Neuronal stem cell (in vitro differentiated cells): ENCODE measurements around the gene SMCO2.

Experiments
- DNase-seq: peaks from one replicate; pipeline ENCODE4 v3.0.0-alpha.2; 2013; ENCODE audit warnings: low spot score
- H2AFZ ChIP-seq: one replicate; pipeline ENCODE4 v1.6.1; 2013; ENCODE audit warnings: mild to moderate bottlenecking, low read length, inconsistent platforms
- H2AK5ac ChIP-seq: 2 replicates; pipeline ENCODE4 v1.6.1; 2013; ENCODE audit warnings: low read depth, mild to moderate bottlenecking, inconsistent platforms, low read length, moderate library complexity, mixed read lengths
- H2BK120ac ChIP-seq: 2 replicates; pipeline ENCODE4 v1.6.1; 2013; ENCODE audit warnings: low read depth, mild to moderate bottlenecking, inconsistent platforms, low read length, moderate library complexity, mixed read lengths
- H2BK12ac ChIP-seq: one replicate; pipeline ENCODE4 v1.6.1; 2013; ENCODE audit warnings: low read length, inconsistent platforms
- H2BK15ac ChIP-seq: 2 replicates; pipeline ENCODE4 v1.6.1; 2013; ENCODE audit warnings: mild to moderate bottlenecking, low read length, inconsistent platforms, mixed read lengths
- H2BK5ac ChIP-seq: one replicate; pipeline ENCODE4 v1.6.1; 2013; ENCODE audit warnings: inconsistent platforms, mild to moderate bottlenecking, low read length, moderate library complexity
- H3K14ac ChIP-seq: one replicate; pipeline ENCODE4 v1.6.1; 2013; ENCODE audit warnings: low read length, inconsistent platforms
- H3K18ac ChIP-seq: 2 replicates; pipeline ENCODE4 v1.6.1; 2013; ENCODE audit warnings: low read length, inconsistent platforms
- H3K23ac ChIP-seq: 2 replicates; pipeline ENCODE4 v1.6.1; 2013; ENCODE audit warnings: low read depth, mild to moderate bottlenecking, mixed read lengths, low read length, inconsistent platforms; ENCODE audit not compliant: poor library complexity
- H3K27ac ChIP-seq: replicated peaks from 3 replicates; pipeline ENCODE4 v1.5.1; 2013; ENCODE audit warnings: low read length, inconsistent platforms
- H3K27me3 ChIP-seq, 3 experiments: 2 replicates each; pipeline ENCODE4 v1.6.1; 2013; ENCODE audit warnings: low read length in 3 of 3, mild to moderate bottlenecking in 2 of 3, inconsistent platforms in 1 of 3, low read depth in 1 of 3, mixed read lengths in 1 of 3, moderate library complexity in 1 of 3; ENCODE audit not compliant: control insufficient read depth in 3 of 3, insufficient read depth in 3 of 3
- H3K36me3 ChIP-seq, 2 donors: replicated peaks in 1 of 2; 2 replicates each; pipeline ENCODE4 v1.6.1; 2013; ENCODE audit warnings: low read length in 2 of 2; ENCODE audit not compliant: control insufficient read depth in 2 of 2, insufficient read depth in 2 of 2
- H3K4ac ChIP-seq: 2 replicates; pipeline ENCODE4 v1.6.1; 2013; ENCODE audit warnings: inconsistent platforms, mild to moderate bottlenecking, low read length, moderate library complexity
- H3K4me1 ChIP-seq, 2 donors: 1 replicate in 1 of 2; 2 replicates in 1 of 2; pipeline ENCODE4 v1.6.1; 2013; ENCODE audit warnings: low read length in 2 of 2, low read depth in 1 of 2; ENCODE audit not compliant: control insufficient read depth in 2 of 2, insufficient read depth in 1 of 2
- H3K4me2 ChIP-seq: one replicate; pipeline ENCODE4 v1.6.1; 2013; ENCODE audit warnings: mild to moderate bottlenecking, low read length, inconsistent platforms; ENCODE audit not compliant: insufficient read depth, poor library complexity, severe bottlenecking
- H3K4me3 ChIP-seq, 2 donors: 2 replicates each; pipeline ENCODE4 v1.5.1; 2013; ENCODE audit warnings: low read length in 2 of 2, mild to moderate bottlenecking in 2 of 2, inconsistent platforms in 1 of 2, moderate library complexity in 1 of 2
- H3K79me1 ChIP-seq: one replicate; pipeline ENCODE4 v1.6.1; 2013; ENCODE audit warnings: low read depth, mild to moderate bottlenecking, inconsistent platforms, low read length, moderate library complexity
- H3K9ac ChIP-seq: one replicate; pipeline ENCODE4 v1.6.1; 2013; ENCODE audit warnings: mild to moderate bottlenecking, low read depth, low read length, inconsistent platforms; ENCODE audit not compliant: poor library complexity
- H3K9me3 ChIP-seq, 2 donors: replicated peaks in 1 of 2; 2 replicates each; pipeline versions ENCODE3 to v1.6.1; 2013; ENCODE audit warnings: low read length in 2 of 2, mild to moderate bottlenecking in 2 of 2, inconsistent platforms in 1 of 2, low read depth in 1 of 2, mixed read lengths in 1 of 2, moderate library complexity in 1 of 2; ENCODE audit not compliant: control insufficient read depth in 2 of 2, insufficient read depth in 1 of 2
- H4K8ac ChIP-seq: one replicate; pipeline ENCODE4 v1.6.1; 2013; ENCODE audit warnings: low read depth, mild to moderate bottlenecking, inconsistent platforms, low read length, moderate library complexity
- H4K91ac ChIP-seq: one replicate; pipeline ENCODE4 v1.6.1; 2013; ENCODE audit warnings: low read length, low read depth, mild to moderate bottlenecking, inconsistent platforms; ENCODE audit not compliant: poor library complexity
- WGBS, 2 donors: extraction: QIAGEN DNeasy Blood & Tissue Kit; methylation state at CpG; one replicate each; pipeline ENCODE4 v1.1.7; 2013; ENCODE audit warnings: missing lambda C conversion rate in 2 of 2, mixed read lengths in 1 of 2; ENCODE audit not compliant: insufficient read length in 2 of 2, insufficient replicate concordance in 1 of 2; ENCODE audit errors: extremely low coverage in 2 of 2; 5-methylcytosine and 5-hydroxymethylcytosine counted together

The SMCO2 gene

DNA sequence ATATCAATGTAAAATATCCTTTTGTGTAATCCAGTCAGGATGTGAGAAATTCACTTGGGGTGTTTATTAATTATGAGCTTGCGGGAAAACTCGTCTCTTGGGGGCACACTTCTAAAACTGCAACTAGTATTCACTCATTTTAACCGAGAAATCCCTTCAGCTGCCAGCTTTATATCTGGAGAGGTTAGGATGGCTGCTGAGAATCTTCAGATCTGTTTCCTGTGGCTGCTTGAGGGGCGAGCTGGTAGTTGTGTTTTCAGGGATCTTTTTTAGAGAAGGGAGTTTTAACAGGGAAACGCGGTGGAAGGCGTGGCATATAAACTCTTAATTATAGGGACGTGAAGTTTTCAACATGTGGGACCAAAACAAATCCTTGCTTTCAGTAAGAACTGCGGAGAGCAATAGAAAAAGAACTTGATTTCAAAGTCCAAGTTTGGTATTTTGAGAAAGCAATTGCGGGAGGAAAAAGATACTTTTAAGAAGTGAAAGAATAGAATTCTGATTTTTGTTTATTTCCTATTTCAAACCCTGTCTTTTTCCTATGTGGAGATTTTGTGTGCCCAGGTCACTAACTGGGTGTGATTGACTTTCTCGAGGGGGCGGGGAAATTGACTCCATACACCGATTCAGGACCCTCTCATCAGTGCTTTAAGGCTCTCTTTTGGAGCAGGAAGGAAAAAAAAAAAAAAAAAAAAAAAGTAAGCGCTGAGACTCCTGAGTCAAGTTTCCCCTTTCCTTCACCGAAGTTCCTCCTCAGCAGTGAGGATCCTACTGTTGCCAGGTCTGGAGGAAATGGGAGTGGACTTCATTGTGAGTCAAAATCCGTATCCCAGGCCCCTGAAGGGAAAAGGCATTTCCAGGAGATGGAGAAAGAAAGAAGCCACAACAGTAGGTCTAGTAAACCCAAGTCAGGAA, 78.6 kb downstream of the SMCO2 start:
- H3K18ac ChIP-seq, result no peak overlapping the region

DNA sequence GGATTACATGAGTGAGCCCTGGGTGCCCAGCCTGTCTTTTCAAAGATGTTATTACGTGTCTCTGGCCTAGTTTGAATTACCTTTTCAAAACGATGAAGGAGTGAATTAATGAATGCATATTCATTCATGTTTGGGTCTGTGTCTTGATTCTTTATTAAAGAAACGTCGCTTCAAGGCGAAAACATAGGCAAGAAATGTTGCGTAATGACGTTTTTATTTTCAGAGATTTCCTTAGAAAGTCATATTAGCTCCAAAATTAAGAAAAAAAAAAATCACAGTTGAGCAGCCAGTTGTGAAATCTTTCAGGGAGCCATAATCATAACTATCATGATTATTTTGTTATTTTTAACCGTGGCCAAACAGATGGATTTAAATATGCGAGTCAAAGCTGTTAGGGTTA, 81.0 kb downstream of the SMCO2 start:
- H2BK12ac ChIP-seq, result no peak overlapping the region
- no peak overlapping the region for H2BK120ac ChIP-seq
- WGBS, 2 donors, result no CpG with 5 or more reads among the region's 9 CpGs
- H3K4me1 ChIP-seq, result peaks cover 7 to 12% of the 10 kb centered on the region in 2 donors
- H3K36me3 ChIP-seq, result no peaks in the 10 kb centered on the region
- no peaks in the 10 kb centered on the region for H3K79me1 ChIP-seq
- no peaks in the 10 kb centered on the region for H3K27me3 ChIP-seq
- H3K9me3 ChIP-seq, result no peaks in the 10 kb centered on the region
- H3K14ac ChIP-seq, result no peak overlapping the region
- H3K9ac ChIP-seq, result no peak overlapping the region
- H3K4me3 ChIP-seq, result no peak overlapping the region
- no peak overlapping the region for H2BK5ac ChIP-seq
- H3K18ac ChIP-seq, result no peak overlapping the region
- H2AFZ ChIP-seq, result no peak overlapping the region
- no peak for DNase-seq
- H4K8ac ChIP-seq, result no peak overlapping the region
- no peak overlapping the region for H3K27ac ChIP-seq
- no peak overlapping the region for H2BK15ac ChIP-seq
- no peak overlapping the region for H3K4me2 ChIP-seq
- no peak overlapping the region for H2AK5ac ChIP-seq
- H4K91ac ChIP-seq, result no peak overlapping the region
- no peak overlapping the region for H3K4ac ChIP-seq
- no peak overlapping the region for H3K23ac ChIP-seq

More for the DNA sequence above, 78.6 kb downstream of the SMCO2 start:
- DNase-seq, result no peak
- H3K79me1 ChIP-seq, result no peaks in the 10 kb centered on the region
- H3K4ac ChIP-seq, result no peak overlapping the region
- H3K9ac ChIP-seq, result no peak overlapping the region
- no peaks in the 10 kb centered on the region for H3K27me3 ChIP-seq
- H2BK15ac ChIP-seq, result no peak overlapping the region
- no peak overlapping the region for H4K8ac ChIP-seq
- H3K4me2 ChIP-seq, result peak overlapping the region; percentile 51
- WGBS, 2 donors, result no CpG with 5 or more reads among the region's 16 CpGs
- no peak overlapping the region for H4K91ac ChIP-seq
- no peak overlapping the region for H3K23ac ChIP-seq
- H2AK5ac ChIP-seq, result no peak overlapping the region
- H2AFZ ChIP-seq, result peak overlapping the region; percentile 65
- no peak overlapping the region for H2BK120ac ChIP-seq
- peaks cover 5 to 12% of the 10 kb centered on the region in 2 donors for H3K4me1 ChIP-seq
- H2BK5ac ChIP-seq, result no peak overlapping the region
- H3K14ac ChIP-seq, result no peak overlapping the region
- H3K4me3 ChIP-seq, result peak overlapping the region; percentile 73 to 87
- H3K9me3 ChIP-seq, result no peaks in the 10 kb centered on the region
- no peak overlapping the region for H3K27ac ChIP-seq
- H3K36me3 ChIP-seq, result no peaks in the 10 kb centered on the region
- H2BK12ac ChIP-seq, result no peak overlapping the region

DNA sequence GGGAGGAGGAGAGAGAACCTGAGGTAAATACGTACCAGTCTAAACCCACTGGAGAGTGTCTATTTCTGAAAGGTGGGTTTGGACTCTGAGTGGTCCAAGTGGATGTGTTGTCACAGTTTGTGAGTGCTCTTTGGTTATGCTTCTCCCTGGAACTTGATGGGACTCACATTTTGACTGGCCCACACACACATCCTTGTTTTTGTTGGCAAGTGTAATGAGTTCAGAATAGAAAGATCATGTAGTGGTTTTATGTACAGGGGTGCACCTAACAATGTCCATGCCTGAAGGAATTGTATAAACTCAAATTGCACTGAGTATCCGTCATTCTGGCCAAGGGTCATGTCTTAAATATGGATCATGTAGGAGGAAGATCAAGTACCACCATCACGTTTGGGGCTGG, 82.3 kb downstream of the SMCO2 start:
- Histone ChIP-seq H3K14ac (no peak overlapping the region), H3K79me1 (no peaks in the 10 kb centered on the region), H3K4ac (no peak overlapping the region), H2BK12ac (no peak overlapping the region), H3K36me3 (no peaks in the 10 kb centered on the region), H3K4me3 (no peak overlapping the region), H2BK120ac (no peak overlapping the region), H3K4me2 (no peak overlapping the region), H3K9ac (no peak overlapping the region), H3K9me3 (peaks cover 0 to 2% of the 10 kb centered on the region in 2 donors), H3K27me3 (no peaks in the 10 kb centered on the region), H4K91ac (no peak overlapping the region), H2BK5ac (no peak overlapping the region), H2AK5ac (no peak overlapping the region), H2AFZ (no peak overlapping the region), H4K8ac (no peak overlapping the region), H3K27ac (no peak overlapping the region), H3K23ac (no peak overlapping the region), H2BK15ac (no peak overlapping the region), H3K18ac (no peak overlapping the region), H3K4me1 (peaks cover 5 to 7% of the 10 kb centered on the region in 2 donors)
- no peak for DNase-seq
- no CpG with 5 or more reads among the region's 3 CpGs for WGBS, 2 donors

DNA sequence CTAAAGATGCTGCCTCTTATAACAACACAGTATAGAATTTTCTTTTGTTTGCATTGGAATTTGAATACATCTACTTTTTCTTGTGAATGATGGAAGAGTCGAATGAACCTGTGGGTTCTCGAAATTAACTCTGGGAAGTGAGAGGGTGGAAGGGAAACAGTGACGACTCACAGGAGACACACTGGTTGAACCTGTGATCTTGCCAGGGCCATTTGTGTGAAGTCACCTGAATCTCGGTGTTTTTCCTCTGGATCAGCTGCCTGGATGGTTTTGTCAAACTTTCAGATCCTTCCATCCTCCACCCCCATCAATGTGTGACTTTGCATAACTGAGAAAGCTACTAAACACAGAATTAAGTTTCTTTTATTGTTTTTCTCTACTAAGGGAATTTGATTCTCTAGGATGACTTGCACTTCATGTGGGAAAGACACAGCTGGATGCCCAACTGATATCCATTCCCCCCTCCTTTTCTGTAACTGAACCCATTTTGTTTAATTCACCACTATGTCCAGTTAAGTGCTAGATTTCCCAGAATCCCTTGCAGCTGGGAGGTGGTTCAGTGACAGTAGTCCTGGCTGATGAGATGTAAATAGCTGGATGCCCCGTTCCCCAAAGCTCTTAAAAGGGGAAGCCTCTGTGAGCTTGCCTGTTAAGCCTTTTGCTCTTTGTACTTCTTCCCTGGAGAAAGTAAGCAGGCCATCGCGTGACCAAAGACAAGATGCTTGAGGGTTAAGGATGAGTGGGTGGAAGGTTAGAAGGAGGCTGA, 83.8 kb downstream of the SMCO2 start:
- Histone ChIP-seq H4K91ac (no peak overlapping the region), H3K4ac (no peak overlapping the region)

More for the DNA sequence above, 83.8 kb downstream of the SMCO2 start:
- H3K4me3 ChIP-seq, result no peak overlapping the region
- H2AFZ ChIP-seq, result no peak overlapping the region
- H3K9ac ChIP-seq, result no peak overlapping the region
- DNase-seq, result no peak
- H3K4me2 ChIP-seq, result no peak overlapping the region
- H2BK120ac ChIP-seq, result no peak overlapping the region
- no peak overlapping the region for H2BK15ac ChIP-seq
- peaks cover 0 to 8% of the 10 kb centered on the region in 2 donors for H3K9me3 ChIP-seq
- H3K18ac ChIP-seq, result no peak overlapping the region
- no peak overlapping the region for H4K8ac ChIP-seq
- H2AK5ac ChIP-seq, result no peak overlapping the region
- no peak overlapping the region for H3K23ac ChIP-seq
- no peaks in the 10 kb centered on the region for H3K79me1 ChIP-seq
- no CpG with 5 or more reads among the region's 7 CpGs for WGBS, 2 donors
- no peak overlapping the region for H3K27ac ChIP-seq
- H3K36me3 ChIP-seq, result no peaks in the 10 kb centered on the region
- H2BK12ac ChIP-seq, result no peak overlapping the region
- no peak overlapping the region for H3K14ac ChIP-seq
- no peaks in the 10 kb centered on the region for H3K27me3 ChIP-seq
- no peak overlapping the region for H2BK5ac ChIP-seq
- peaks cover 7 to 13% of the 10 kb centered on the region in 2 donors for H3K4me1 ChIP-seq
